Glomerular endothelial cell (primary cell): Measurements from ENCODE around the gene PALM. TPM values are rescaled to one million over a fixed set of nuclear protein-coding genes. Genes with fewer than 3 reads are reported as not detected.

Experiments
- DNase-seq: peaks from one replicate; pipeline ENCODE4 v3.0.0-alpha.2; 2011; ENCODE audit warnings: low read depth, low spot score; ENCODE audit errors: extremely low read depth
- total RNA-seq: library from RNA; depleted of rRNA; stranded (reverse); fragments of >200 nt; gene quantifications from 2 replicates; pipeline ENCODE4 v1.2.3, GENCODE V29; 2015

PALM gene
- total RNA-seq, 1 donor from 2014 or later, result 48.9 TPM

DNA sequence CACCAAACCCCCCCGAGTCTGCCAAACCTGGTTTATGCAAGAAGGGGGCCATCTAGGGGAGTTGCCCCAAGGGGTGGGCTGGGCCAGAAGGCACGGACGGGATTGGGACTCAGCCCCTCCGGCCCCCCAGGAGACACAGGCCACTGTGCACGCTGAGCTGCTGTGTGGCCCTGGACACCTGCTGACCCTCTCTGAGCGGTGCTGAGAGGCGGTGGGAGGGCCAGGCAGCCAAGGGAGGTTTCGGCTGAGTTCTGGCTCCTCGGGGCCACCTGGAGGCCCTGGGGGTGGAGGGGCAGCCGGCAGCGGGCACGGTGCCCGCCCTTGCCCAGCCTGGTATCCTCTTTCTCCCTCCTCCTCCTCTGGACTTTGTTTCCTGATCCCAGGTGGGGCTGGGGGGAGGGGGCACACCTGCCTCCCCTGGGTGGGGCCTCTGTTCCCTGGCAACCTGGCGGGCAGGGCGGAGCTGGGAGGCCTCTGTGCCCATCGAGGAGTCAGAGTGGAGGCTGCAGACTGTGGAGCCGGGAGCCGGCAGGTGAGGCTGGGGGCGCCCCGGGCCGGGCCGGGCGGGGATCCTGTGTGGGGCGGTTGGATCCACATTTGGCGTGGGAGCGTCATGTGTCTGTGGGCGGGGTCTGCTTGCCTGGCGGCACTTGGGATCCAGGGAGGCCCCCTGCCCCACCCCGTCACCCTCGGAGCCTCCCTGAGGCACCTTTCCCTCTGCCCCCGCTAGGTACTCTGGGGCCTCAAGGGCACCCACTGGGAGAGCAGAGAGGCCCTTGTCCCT lies 42.1 kb downstream of the PALM start, which contains the start of gene MISP:
Gene MISP (plus strand): TSS at position 473 of the 784 bp plus-strand sequence. CDS start 5,835 bp downstream, outside the sequence.
- DNase-seq, result no peak

DNA sequence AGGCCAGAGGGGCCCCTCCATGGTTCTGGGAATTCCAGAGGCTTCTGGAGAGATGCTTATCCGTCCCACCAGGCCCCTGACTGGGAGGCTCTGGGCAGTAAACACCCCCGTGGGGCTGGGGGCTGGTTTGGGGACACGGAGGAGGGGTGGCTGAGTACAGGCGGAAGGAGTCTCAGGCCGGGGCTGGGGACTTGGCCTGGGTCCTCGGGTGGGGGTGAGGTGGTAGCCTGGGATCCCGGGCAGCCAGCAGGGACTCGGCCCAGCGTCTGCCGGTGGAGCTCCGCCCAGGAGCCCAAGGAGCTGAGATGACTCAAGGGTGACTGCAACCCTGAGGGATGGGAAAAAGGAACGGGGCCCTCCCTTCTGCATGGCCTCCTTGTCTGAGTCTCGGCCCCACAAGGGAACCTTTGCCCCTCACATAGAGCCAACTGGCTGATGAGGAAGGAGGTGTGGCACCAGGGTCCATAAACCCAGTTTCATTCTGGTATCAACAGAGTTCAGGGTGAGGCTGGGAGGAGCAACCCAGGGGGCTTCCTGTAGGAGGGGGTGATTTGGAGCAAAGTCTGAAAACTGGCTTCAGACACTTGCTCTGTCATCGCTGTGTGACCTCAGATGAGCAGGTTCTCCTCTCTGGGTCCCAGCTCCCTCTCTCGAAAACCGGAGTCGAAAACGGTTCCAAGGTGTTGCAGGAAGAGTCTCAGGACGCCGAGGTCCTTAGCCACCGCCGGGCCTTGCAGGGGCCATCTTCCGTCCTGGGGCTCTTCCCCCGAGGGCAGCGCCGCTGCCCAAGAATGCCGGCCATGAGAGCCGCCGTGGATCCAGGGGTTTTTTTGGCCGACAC lies 43.0 kb downstream of the PALM start:
- no peak for DNase-seq

DNA sequence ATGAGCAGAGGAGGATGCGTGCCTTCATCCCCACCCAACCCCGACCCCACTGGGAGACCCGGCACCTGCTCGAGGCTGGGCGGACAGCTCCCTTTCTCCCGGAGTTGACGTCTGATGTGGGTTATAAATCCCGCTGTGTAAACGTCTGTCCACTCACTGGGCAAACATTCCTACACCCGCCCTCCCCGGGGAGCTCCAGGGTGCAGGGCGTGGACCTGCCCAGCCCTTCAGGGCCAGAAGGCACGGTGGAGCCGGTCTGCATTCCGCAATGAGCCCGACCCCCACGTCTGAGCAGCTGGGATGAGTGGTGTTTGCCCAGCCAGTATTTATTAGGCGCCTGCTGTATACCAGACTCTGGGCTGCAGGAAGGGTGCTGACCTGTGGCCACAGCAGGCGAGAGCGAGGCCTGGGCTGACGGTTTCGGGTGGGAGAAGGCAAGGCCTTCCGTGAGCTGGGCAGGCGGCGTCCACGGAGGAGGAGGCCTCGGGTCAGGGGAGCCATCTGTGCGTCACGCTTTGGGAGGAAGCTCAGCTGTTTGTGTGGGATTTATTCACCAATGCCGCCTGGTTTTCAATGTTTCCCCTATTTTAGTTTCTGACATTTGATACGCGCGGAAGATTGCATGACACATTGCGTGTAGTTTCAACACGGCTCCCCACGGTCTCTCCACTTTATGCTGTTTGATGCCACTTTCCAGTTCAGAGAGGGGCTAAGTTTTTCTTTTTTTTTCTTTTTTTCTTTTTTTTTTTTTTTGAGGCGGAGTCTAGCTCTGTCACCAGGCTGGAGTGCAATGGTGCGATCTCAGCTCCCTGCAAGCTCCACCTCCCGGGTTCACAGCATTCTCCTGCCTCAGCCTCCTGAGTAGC lies 44.1 kb downstream of the PALM start:
- DNase-seq, result no peak

DNA sequence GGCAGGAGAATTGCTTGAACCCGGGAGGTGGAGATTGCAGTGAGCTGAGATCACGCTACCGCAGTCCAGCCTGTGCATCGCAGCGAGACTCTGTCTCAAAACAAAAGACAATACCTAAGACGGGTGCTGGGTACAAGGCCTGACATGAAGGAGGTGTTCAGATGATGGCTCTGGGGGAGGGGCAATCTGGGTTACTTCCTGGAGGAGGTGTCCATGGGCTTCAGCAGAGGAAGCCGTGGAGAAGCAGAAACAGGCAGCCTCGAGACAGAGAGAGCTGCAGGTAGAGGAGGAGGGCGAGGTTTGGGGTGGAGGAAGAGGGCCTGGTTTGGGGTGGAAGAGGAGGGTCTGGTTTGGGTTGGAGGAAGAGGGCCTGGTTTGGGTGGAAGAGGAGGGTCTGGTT lies 45.8 kb downstream of the PALM start:
- DNase-seq, result no peak

DNA sequence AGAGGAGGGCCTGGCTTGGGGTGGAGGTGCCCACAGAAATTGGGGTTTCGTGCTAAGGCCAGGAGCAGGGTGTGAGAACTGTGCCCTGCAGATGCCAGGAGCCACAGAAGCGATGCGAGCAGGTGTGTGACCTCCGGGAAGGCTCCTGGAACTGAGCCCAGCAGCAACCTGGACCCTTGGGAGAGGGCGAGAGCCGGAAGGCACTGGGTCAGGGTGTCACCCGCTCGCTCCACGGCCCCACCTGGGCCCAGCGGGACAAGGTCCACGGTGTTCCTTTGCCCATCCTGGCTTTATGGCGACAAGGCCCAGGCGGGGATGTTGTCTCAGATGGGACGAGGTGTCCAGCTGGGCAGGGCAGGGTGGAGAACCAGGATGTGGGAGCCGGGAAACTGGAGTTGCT lies 46.3 kb downstream of the PALM start:
- no peak for DNase-seq

DNA sequence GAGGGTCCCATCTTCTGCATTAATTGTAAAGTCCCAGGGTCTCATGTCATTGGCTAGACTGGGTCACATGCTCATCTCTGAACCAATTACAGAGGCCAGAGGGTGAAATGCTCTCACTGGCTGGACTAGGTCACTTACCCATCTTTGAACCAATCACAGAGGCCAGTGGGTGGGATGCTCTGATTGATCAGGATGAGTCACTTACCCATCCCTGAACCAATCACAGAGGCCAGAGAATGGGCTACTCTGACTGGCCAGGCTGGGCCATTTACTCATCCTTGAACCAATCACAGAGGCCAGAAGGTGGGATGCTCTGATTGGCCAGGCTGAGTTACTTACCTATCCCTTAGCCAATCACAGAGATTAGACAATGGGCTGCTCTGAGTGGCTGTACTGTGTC lies 47.5 kb downstream of the PALM start:
- no peak for DNase-seq

DNA sequence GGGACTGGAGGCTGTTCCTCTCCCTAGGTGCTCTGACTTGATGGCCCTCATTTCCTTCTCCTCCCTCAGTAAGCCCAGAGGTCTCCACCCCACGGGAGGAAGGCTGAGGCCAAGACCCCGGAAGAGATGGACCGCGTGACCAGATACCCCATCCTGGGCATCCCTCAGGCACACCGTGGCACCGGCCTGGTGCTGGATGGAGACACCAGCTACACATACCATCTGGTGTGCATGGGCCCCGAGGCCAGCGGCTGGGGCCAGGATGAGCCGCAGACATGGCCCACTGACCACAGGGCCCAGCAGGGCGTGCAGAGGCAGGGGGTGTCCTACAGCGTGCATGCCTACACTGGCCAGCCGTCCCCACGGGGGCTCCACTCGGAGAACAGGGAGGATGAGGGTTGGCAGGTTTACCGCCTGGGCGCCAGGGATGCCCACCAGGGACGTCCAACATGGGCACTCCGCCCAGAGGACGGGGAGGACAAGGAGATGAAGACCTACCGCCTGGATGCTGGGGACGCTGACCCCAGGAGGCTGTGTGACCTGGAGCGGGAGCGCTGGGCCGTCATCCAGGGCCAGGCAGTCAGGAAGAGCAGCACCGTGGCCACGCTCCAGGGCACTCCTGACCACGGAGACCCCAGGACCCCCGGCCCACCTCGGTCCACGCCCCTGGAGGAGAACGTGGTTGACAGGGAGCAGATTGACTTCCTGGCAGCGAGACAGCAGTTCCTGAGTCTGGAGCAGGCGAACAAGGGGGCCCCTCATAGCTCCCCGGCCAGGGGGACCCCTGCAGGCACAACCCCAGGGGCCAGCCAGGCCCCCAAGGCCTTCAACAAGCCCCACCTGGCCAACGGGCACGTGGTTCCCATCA lies 48.3 kb downstream of the PALM start:
- no peak for DNase-seq

DNA sequence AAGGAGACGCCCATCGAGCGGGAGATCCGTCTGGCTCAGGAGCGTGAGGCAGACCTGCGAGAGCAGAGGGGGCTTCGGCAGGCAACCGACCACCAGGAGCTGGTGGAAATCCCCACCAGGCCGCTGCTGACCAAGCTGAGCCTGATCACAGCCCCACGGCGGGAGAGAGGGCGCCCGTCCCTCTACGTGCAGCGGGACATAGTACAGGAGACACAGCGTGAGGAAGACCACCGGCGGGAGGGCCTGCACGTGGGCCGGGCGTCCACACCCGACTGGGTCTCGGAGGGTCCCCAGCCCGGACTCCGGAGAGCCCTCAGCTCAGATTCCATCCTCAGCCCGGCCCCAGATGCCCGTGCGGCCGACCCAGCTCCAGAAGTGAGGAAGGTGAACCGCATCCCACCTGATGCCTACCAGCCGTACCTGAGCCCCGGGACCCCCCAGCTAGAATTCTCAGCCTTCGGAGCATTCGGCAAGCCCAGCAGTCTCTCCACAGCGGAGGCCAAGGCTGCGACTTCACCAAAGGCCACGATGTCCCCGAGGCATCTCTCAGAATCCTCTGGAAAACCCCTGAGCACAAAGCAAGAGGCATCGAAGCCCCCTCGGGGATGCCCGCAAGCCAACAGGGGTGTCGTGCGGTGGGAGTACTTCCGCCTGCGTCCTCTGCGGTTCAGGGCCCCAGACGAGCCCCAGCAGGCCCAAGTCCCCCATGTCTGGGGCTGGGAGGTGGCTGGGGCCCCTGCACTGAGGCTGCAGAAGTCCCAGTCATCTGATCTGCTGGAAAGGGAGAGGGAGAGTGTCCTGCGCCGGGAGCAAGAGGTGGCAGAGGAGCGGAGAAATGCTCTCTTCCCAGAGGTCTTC lies 49.3 kb downstream of the PALM start:
- no peak for DNase-seq

DNA sequence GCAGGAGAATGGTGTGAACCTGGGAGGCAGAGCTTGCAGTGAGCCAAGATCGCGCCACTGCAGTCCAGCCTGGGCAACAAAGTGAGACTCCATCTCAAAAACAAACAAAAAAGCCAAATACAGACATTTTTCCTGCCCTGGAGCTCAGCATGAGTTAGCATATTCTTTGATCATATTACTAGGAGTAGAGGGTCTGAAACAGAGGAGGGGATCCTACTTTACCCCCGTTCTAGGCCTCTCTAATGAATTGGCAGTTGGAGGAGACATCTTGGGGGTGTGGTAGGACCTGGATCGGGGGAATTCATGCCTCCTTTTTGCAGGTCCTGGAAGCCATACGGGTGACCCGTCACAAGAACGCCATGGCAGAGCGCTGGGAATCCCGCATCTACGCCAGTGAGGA lies 54.4 kb downstream of the PALM start:
- DNase-seq, result no peak

DNA sequence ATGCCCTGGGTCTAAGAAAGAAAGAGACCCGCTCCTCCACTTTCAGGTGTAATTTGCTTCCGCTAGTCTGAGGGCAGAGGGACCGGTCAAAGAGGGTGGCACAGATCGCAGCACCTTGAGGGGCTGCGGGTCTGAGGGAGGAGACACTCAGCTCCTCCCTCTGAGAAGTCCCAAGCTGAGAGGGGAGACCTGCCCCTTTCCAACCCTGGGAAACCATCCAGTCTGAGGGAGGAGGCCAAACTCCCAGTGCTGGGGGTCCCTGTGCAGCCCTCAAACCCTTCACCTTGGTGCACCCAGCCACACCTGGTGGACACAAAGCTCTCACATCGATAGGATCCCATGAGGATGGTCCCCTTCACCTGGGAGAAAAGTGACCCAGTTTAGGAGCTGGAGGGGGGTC lies 55.1 kb downstream of the PALM start:
- no peak for DNase-seq

DNA sequence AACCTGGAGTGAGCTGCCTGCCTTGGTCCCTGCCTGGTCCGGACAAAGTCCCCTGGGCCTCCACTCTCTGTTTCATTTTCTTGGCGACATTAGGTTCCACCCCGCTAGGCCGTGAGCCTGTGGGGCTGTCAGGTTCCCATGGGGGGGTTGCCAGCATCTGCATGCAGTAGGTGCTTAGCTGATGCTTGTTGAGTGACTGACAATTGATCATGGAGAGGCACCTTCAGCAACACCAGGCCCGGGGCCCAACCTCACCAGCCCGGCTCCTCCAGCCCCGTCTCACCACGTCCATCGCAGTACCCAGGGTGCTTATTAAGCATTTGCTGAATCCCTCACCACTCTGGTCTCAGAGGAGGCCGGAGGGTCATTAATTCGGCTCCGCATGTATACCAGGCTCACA lies 55.6 kb downstream of the PALM start:
- DNase-seq, result no peak

DNA sequence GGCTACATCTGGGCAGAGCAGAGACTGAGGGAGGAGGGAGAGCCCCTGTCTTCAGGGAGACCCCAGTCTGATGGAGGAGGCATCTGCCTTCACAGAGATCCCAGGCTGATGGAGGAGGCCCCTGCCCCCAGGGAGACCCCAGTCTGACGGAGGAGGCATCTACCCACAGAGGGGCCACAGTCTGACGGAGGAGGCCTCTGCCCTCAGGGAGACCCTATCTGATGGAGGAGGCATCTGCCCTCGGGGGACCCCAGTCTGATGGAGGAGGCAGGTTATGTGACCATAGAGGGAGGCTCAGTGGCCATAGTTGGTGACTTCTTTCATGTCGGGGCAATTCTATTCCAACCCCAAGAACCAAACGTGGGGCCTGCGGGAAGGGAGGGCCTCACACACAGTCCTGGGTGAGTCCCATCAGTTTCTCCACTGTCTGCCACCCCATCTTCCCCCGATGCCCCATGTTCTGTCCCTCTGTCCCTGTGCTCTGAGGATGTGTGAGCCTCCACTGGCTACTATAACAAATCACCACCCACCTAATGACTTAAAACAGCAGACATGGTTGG lies 56.5 kb downstream of the PALM start:
- no peak for DNase-seq

DNA sequence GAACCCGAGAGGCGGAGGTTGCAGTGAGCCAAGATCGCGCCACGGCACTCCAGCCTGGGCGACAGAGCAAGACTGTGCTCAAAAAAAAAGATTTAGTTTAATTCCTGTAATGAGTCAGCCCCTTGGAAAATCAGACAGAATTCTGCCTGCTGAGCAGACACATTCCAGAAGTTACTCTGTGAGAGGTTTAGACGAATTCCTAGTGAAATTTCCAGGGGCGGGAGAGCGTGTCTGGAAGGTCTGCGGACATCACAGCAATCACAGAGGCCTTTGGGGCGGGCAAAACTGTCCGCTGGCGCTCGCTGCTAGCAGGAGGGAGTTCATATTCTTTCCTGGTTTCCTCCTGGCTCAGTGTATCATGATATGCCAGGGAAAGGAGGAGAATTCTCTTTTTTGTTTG lies 59.7 kb downstream of the PALM start:
- no peak for DNase-seq

DNA sequence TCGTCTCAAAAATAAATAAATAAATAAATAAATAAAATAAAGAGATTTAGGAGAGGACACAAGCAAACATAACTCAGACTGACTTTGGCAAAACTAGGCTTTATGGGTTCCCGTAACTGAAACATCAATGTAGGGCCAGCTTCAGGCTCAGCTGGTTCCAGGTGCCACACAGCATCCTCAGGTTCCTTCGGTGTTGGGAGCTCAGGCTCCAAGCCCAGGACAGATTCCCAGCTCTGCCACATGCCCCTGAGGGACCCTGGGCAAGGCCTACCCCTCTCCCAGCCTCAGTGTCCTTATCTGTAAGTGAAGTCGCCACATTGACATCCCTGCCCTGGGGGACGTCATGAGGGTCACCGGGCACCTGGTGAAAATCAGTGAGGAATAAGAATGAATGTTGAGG lies 60.9 kb downstream of the PALM start:
- DNase-seq, result no peak

DNA sequence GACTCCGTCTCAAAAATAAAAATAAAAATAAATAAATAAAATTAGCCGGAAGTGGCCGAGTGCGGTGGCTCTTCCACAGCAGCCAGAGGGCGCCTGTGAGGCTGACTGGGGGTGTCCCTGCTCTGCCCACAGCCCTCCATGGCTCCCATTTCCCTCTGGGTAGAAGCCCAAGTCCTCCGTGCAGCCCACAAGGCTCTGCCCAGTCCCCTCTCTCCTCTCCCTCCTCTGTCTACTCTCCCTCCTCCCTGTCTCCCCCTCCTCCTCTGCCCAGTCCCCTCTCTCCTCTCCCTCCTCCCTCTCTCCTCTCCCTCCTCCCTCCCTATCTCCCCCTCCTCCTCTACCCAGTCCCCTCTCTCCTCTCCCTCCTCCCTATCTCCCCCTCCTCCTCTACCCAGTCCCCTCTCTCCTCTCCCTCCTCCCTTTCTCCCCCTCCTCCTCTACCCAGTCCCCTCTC lies 62.6 kb downstream of the PALM start:
- no peak for DNase-seq

DNA sequence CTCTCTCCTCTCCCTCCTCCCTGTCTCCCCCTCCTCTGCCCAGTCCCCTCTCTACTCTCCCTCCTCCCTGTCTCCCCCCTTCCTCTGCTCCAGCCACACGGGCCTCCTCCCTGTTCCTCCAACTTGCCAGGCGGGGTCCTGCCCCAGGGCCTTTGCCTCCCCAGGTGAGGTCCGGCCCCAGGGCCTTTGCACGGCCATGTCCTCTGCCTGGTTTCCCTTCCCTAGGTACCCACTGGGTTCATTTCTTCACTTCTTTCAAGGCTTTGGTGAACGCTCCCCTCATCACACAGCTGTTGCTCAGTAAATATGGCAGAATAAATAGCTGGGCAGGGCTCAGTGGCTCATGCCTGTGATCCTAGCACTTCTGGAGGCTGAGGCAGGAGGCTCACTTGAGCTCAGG lies 63.3 kb downstream of the PALM start:
- DNase-seq, result no peak

DNA sequence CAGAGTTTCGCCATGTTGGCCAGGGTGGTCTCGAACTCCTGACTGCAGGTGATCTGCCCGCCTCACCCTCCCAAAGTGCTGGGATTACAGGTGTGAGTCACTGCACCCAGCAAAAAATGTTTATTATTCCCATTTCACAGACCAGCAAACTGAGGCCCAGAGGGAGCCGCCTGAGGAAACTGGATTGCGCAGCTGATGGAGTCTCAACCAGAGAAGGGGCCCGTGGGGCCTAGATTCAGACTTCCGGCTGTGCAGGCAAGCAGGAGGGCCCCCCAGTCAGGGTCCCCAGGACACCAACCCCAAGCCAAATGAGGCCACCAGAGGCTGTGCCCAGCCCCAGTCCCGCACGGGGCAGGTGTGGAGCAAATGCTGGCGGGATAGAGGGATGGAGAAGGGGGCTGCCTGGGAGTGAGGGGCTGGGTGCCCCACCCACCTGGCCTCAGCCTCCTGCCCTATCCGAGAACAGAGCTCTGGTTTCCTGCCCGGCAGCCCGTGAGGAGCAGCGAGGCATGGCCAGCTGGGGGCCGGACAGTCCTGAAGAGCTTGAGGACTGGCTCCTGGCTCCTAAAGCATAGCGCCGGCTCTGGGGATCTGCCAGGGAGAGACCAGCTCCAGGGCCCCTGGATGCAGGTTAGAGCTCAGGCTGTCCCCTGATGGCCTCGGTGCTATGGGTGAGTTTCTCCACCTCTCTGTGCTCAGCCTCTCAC lies 64.1 kb downstream of the PALM start:
- no peak for DNase-seq

DNA sequence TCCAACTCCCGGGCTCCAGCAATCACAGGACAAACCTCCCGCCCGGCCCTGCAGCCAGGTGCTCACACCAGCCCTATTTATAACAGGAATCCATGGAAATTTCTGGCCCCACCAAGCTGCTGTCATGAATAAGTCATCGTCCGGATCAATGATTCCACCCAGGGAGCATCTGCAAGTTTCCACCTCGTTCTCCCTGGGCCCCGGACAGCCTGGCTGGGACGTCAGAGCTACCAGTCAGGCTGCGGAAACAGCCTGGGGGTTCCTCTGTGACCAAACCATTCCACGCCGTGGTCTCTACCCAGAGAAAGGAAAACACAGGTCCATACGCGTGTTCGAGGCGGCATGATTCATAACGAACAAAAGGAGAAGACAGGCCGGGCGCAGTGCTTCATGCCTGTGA lies 67.8 kb downstream of the PALM start:
- no peak for DNase-seq
